Thyroid gland (tissue), 4 donors: ENCODE measurements around the gene BMERB1.

Experiments used
- POLR2A ChIP-seq, 2 donors: fragments of 450-650 bp; IDR thresholded peaks; one replicate each; pipeline ENCODE4 v1.6.1; 2017; ENCODE audit warnings: antibody characterized with exemption in 2 of 2, mild to moderate bottlenecking in 2 of 2, moderate library complexity in 1 of 2
- TF ChIP-seq, protein P1 (sequence below), 6 experiments: fragments of 200-600 bp in 3 of 6; fragments of 450-650 bp in 3 of 6; sonication (generic) in 3 of 6; IDR thresholded peaks; one replicate each; pipeline ENCODE4 v1.5.1; 2016 to 2019; ENCODE audit warnings: antibody characterized with exemption in 6 of 6, mild to moderate bottlenecking in 2 of 6, inconsistent platforms in 1 of 6, moderate library complexity in 1 of 6

DNA sequence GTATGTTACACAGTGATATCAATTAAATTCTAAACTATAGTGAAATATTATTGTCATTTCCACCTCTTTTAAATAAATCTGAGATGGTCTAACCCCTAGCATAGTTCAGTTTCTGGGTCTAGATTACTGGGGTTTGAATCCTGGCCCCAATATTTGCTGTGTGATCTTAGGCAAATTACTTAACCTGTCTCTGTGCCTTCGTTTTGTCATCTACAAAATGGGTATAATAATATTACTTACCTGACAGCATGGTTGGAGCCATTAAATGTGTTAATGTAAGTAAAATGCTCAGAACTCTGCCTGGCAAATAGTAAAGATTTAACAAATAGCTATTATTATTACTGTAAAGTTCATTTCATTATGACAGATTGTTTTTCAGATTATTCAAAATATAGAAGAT, 52.3 kb downstream of the BMERB1 start:
- TF ChIP-seq, protein P1, sequence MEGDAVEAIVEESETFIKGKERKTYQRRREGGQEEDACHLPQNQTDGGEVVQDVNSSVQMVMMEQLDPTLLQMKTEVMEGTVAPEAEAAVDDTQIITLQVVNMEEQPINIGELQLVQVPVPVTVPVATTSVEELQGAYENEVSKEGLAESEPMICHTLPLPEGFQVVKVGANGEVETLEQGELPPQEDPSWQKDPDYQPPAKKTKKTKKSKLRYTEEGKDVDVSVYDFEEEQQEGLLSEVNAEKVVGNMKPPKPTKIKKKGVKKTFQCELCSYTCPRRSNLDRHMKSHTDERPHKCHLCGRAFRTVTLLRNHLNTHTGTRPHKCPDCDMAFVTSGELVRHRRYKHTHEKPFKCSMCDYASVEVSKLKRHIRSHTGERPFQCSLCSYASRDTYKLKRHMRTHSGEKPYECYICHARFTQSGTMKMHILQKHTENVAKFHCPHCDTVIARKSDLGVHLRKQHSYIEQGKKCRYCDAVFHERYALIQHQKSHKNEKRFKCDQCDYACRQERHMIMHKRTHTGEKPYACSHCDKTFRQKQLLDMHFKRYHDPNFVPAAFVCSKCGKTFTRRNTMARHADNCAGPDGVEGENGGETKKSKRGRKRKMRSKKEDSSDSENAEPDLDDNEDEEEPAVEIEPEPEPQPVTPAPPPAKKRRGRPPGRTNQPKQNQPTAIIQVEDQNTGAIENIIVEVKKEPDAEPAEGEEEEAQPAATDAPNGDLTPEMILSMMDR (IDR thresholded peaks at IDR 0.05): no peak
- no peak for TF ChIP-seq POLR2A (IDR thresholded peaks at IDR 0.05)
